ENCODE data around the gene USH2A.

Gene USH2A

GRCh38 chr1:216250861-216251260 is 172.4 kb downstream of the USH2A start:
- no peak for DNase-seq (ENCODE audit: low spot score)
- TF ChIP-seq CTCF (IDR thresholded peaks at IDR 0.05; ENCODE audit: extremely low read depth, insufficient read depth, missing control alignments) = no peak
- in situ Hi-C loops (cut with MboI; ENCODE audit: low pct_unique_long_range_greater_than_20kb, low sequenced_read_pairs, unreplicated experiment) = no loop called here

GRCh38 chr1:216248628-216249027 is 174.6 kb downstream of the USH2A start:
- DNase-seq (ENCODE audit: low spot score) = no peak
- TF ChIP-seq CTCF (IDR thresholded peaks at IDR 0.05; ENCODE audit: extremely low read depth, insufficient read depth, missing control alignments) = no peak
- in situ Hi-C loops (cut with MboI; ENCODE audit: low pct_unique_long_range_greater_than_20kb, low sequenced_read_pairs, unreplicated experiment) = no loop called here

GRCh38 chr1:216247937-216248336 is 175.3 kb downstream of the USH2A start:
- no peak for DNase-seq (ENCODE audit: low spot score)
- TF ChIP-seq CTCF (IDR thresholded peaks at IDR 0.05; ENCODE audit: extremely low read depth, insufficient read depth, missing control alignments) = no peak
- in situ Hi-C loops (cut with MboI; ENCODE audit: low pct_unique_long_range_greater_than_20kb, low sequenced_read_pairs, unreplicated experiment) = no loop called here

- in situ Hi-C loops (cut with MboI; ENCODE audit: low pct_unique_long_range_greater_than_20kb, low sequenced_read_pairs, unreplicated experiment) = no loop called here
- TF ChIP-seq CTCF (IDR thresholded peaks at IDR 0.05; ENCODE audit: extremely low read depth, insufficient read depth, missing control alignments) = no peak
- no peak for DNase-seq (ENCODE audit: low spot score)
Measured at GRCh38 chr1:216246577-216247203, 176.6 kb downstream of the USH2A start.

GRCh38 chr1:216238844-216239243 is 184.4 kb downstream of the USH2A start:
- no peak for DNase-seq (ENCODE audit: low spot score)
- in situ Hi-C loops (cut with MboI; ENCODE audit: low pct_unique_long_range_greater_than_20kb, low sequenced_read_pairs, unreplicated experiment) = no loop called here
- TF ChIP-seq CTCF (IDR thresholded peaks at IDR 0.05; ENCODE audit: extremely low read depth, insufficient read depth, missing control alignments) = no peak

GRCh38 chr1:216237927-216238542 is 185.2 kb downstream of the USH2A start:
- TF ChIP-seq CTCF (IDR thresholded peaks at IDR 0.05; ENCODE audit: extremely low read depth, insufficient read depth, missing control alignments) = no peak
- DNase-seq (ENCODE audit: low spot score) = no peak
- in situ Hi-C loops (cut with MboI; ENCODE audit: low pct_unique_long_range_greater_than_20kb, low sequenced_read_pairs, unreplicated experiment) = no loop called here
